CD8-positive, alpha-beta memory T cell (primary cell): Measurements from ENCODE around the gene ZNF3. TPM values are rescaled to one million over a fixed set of nuclear protein-coding genes. Genes with fewer than 3 reads are reported as not detected.
A peak's percentile ranks its signal among the peaks of the same experiment; 100 is the strongest.

ENCODE experiments used
- CTCF ChIA-PET: fragments of 350-600 bp; sonication (Branson Sonifier 250); formaldehyde crosslinking; loops from one replicate; lab custom pipeline; 2021; ENCODE audit warnings: antibody characterized with exemption; lab: Charles Lee
- POLR2A ChIA-PET: fragments of 350-600 bp; sonication (Branson Sonifier 250); formaldehyde crosslinking; loops from one replicate; lab custom pipeline; 2021; ENCODE audit warnings: antibody characterized with exemption; lab: Charles Lee
- DNase-seq, 5 donors: peaks; one replicate each; pipeline versions ENCODE4 v3.0.0 to v3.0.0-alpha.2; 2020 to 2022; ENCODE audit warnings: mixed read lengths in 1 of 5
- H3K27ac ChIP-seq: one replicate; pipeline ENCODE4 v1.7.0; 2013; ENCODE audit warnings: low read depth, mild to moderate bottlenecking, low read length, moderate library complexity
- H3K27me3 ChIP-seq: 2 replicates; pipeline ENCODE4 v1.7.0; 2013; ENCODE audit warnings: low read length, mild to moderate bottlenecking; ENCODE audit not compliant: insufficient read depth, poor library complexity, severe bottlenecking
- H3K36me3 ChIP-seq: 2 replicates; pipeline ENCODE4 v1.7.0; 2013; ENCODE audit warnings: mild to moderate bottlenecking, low read length, moderate library complexity; ENCODE audit not compliant: insufficient read depth
- H3K4me1 ChIP-seq: 2 replicates; pipeline ENCODE4 v1.7.0; 2013; ENCODE audit warnings: mild to moderate bottlenecking, low read length, moderate library complexity; ENCODE audit not compliant: insufficient read depth
- H3K4me3 ChIP-seq: 2 replicates; pipeline ENCODE4 v1.7.0; 2013; ENCODE audit warnings: mild to moderate bottlenecking, low read length
- H3K9me3 ChIP-seq: 2 replicates; pipeline ENCODE4 v1.7.0; 2013; ENCODE audit warnings: mild to moderate bottlenecking, low read length
- H3K27ac Mint-ChIP-seq, 8 donors: one replicate each; pipeline ENCODE4 v1.8.0; 2020 to 2021; ENCODE audit warnings: mixed read lengths in 8 of 8, mild to moderate bottlenecking in 6 of 8, inconsistent platforms in 3 of 8, moderate library complexity in 3 of 8
- H3K27me3 Mint-ChIP-seq, 2 donors: one replicate each; pipeline ENCODE4 v1.8.0; 2020 to 2021; ENCODE audit warnings: mixed read lengths in 2 of 2, mild to moderate bottlenecking in 1 of 2, moderate library complexity in 1 of 2
- H3K36me3 Mint-ChIP-seq, 3 donors: one replicate each; pipeline ENCODE4 v1.8.0; 2020 to 2021; ENCODE audit warnings: mixed read lengths in 3 of 3, inconsistent platforms in 1 of 3, mild to moderate bottlenecking in 1 of 3
- H3K4me1 Mint-ChIP-seq, 3 donors: one replicate each; pipeline ENCODE4 v1.8.0; 2020 to 2021; ENCODE audit warnings: mixed read lengths in 3 of 3, inconsistent platforms in 1 of 3, mild to moderate bottlenecking in 1 of 3
- H3K4me3 Mint-ChIP-seq, 7 donors: one replicate each; pipeline ENCODE4 v1.8.0; 2020 to 2021; ENCODE audit warnings: mixed read lengths in 7 of 7, mild to moderate bottlenecking in 6 of 7, moderate library complexity in 4 of 7, inconsistent platforms in 2 of 7
- H3K9me3 Mint-ChIP-seq, 5 donors: one replicate each; pipeline ENCODE4 v1.8.0; 2020 to 2022; ENCODE audit warnings: mixed read lengths in 5 of 5, mild to moderate bottlenecking in 3 of 5, moderate library complexity in 2 of 5, inconsistent platforms in 1 of 5
- polyA plus RNA-seq: library from polyadenylated mRNA; unstranded; fragments of 300-500 nt; fragmentation: Illumina TruSeq; gene quantifications from one replicate; pipeline ENCODE4 v1.2.3, GENCODE V29; 2021
- total RNA-seq, 2 experiments: library from RNA; stranded (reverse); gene quantifications; one replicate each; pipeline ENCODE4 v1.2.3, GENCODE V29; 2021

The ZNF3 gene
- total and polyA plus RNA-seq, 3 experiments from 2014 or later = 26.8 to 29.8 (median 27.9) TPM

- peaks cover 27% of the 10 kb centered on the region for H3K4me1 ChIP-seq
- peak overlapping the region; percentile 90 for H3K4me3 ChIP-seq
- CTCF ChIA-PET = interaction anchor here (1.0 to 2.9 kb wide), 9 partner anchors 9 to 207 kb away, joined by 3 to 17 read pairs (median 4); partner anchors contain the start of genes AP4M1, MCM7, PVRIG and TRIM4
- peak overlapping the region; percentile 98 for H3K27ac ChIP-seq
- H3K9me3 ChIP-seq = no peaks in the 10 kb centered on the region
- Mint-ChIP-seq H3K4me1 (peaks cover 26 to 57% (median 30%) of the 10 kb centered on the region in 3 donors), H3K4me3 (peak overlapping the region; percentile 94 to 100 (median 99)), H3K27me3 (peaks cover 0 to 2% of the 10 kb centered on the region in 2 donors), H3K27ac (peak overlapping the region; percentile 96 to 100 (median 98)), H3K9me3 (no peaks in the 10 kb centered on the region), H3K36me3 (peaks cover 0 to 36% (median 3%) of the 10 kb centered on the region in 3 donors)
- POLR2A ChIA-PET = interaction anchor here (0.7 to 4.7 kb wide), 6 partner anchors 15 to 302 kb away, joined by 3 to 50 read pairs (median 4); partner anchors contain the start of genes AP4M1, LAMTOR4, MCM7 and ZCWPW1
- no peak for DNase-seq
- H3K36me3 ChIP-seq = no peaks in the 10 kb centered on the region
- no peaks in the 10 kb centered on the region for H3K27me3 ChIP-seq
Observed at GRCh38 chr7:100126239-100126930, 44.9 kb upstream of the ZNF3 start.

GRCh38 chr7:100124301-100125230 is 43.0 kb upstream of the ZNF3 start:
- H3K4me3 Mint-ChIP-seq = peak overlapping the region; percentile 11 to 99 (median 94)
- no peaks in the 10 kb centered on the region for H3K9me3 Mint-ChIP-seq
- ChIA-PET CTCF (interaction anchor here (0.9 to 2.9 kb wide), 4 partner anchors 8 to 66 kb away, joined by 3 to 17 read pairs (median 4); partner anchors contain the start of genes AP4M1, LAMTOR4 and MCM7), POLR2A (interaction anchor here (1.0 to 4.7 kb wide), 4 partner anchors 23 to 47 kb away, joined by 3 to 50 read pairs (median 3); partner anchors contain the start of genes AP4M1 and MCM7)
- Histone ChIP-seq H3K36me3 (no peaks in the 10 kb centered on the region), H3K4me3 (no peak overlapping the region), H3K9me3 (no peaks in the 10 kb centered on the region), H3K4me1 (peaks cover 30% of the 10 kb centered on the region), H3K27ac (peak overlapping the region; percentile 57), H3K27me3 (no peaks in the 10 kb centered on the region)
- H3K27ac Mint-ChIP-seq = peak overlapping the region in 7 of 8 donors; percentile 29 to 97 (median 69)
- H3K4me1 Mint-ChIP-seq = peaks cover 35 to 58% (median 42%) of the 10 kb centered on the region in 3 donors
- H3K36me3 Mint-ChIP-seq = peaks cover 0 to 42% (median 3%) of the 10 kb centered on the region in 3 donors
- H3K27me3 Mint-ChIP-seq = peaks cover 0 to 2% of the 10 kb centered on the region in 2 donors
- no peak for DNase-seq

GRCh38 chr7:100122568-100122967 is 41.0 kb upstream of the ZNF3 start:
- no peak for DNase-seq
- POLR2A ChIA-PET = no interaction called here

GRCh38 chr7:100122067-100122466 is 40.5 kb upstream of the ZNF3 start:
- Histone ChIP-seq H3K4me1 (peaks cover 28% of the 10 kb centered on the region), H3K9me3 (no peaks in the 10 kb centered on the region), H3K27ac (no peak overlapping the region), H3K4me3 (no peak overlapping the region), H3K36me3 (no peaks in the 10 kb centered on the region), H3K27me3 (no peaks in the 10 kb centered on the region)
- Mint-ChIP-seq H3K9me3 (no peaks in the 10 kb centered on the region), H3K4me3 (peak overlapping the region in 1 of 7 donors; percentile 70), H3K36me3 (peaks cover 0 to 48% (median 3%) of the 10 kb centered on the region in 3 donors), H3K4me1 (peaks cover 41 to 60% (median 47%) of the 10 kb centered on the region in 3 donors), H3K27me3 (peaks cover 0 to 2% of the 10 kb centered on the region in 2 donors), H3K27ac (peak overlapping the region in 2 of 8 donors; percentile 63 to 72)
- no peak for DNase-seq
- ChIA-PET CTCF (interaction anchor here (0.8 to 1.2 kb wide), 2 partner anchors 9 to 19 kb away, joined by 3 read pairs; no protein-coding TSS in a partner anchor), POLR2A (interaction anchor here (0.6 kb wide), 1 partner anchor 21 kb away, joined by 3 read pairs; no protein-coding TSS in a partner anchor)

More at GRCh38 chr7:100122568-100122967, 41.0 kb upstream of the ZNF3 start:
- CTCF ChIA-PET = interaction anchor here (0.8 to 1.3 kb wide), 4 partner anchors 8 to 285 kb away, joined by 3 to 4 read pairs (median 3); no protein-coding TSS in a partner anchor
- peak overlapping the region in 3 of 8 donors; percentile 36 to 93 (median 72) for H3K27ac Mint-ChIP-seq
- H3K4me3 ChIP-seq = no peak overlapping the region
- H3K27me3 Mint-ChIP-seq = peaks cover 0 to 2% of the 10 kb centered on the region in 2 donors
- H3K9me3 ChIP-seq = no peaks in the 10 kb centered on the region
- peaks cover 28% of the 10 kb centered on the region for H3K4me1 ChIP-seq
- H3K36me3 ChIP-seq = no peaks in the 10 kb centered on the region
- peaks cover 42 to 62% (median 47%) of the 10 kb centered on the region in 3 donors for H3K4me1 Mint-ChIP-seq
- peak overlapping the region in 1 of 7 donors; percentile 70 for H3K4me3 Mint-ChIP-seq
- H3K27me3 ChIP-seq = no peaks in the 10 kb centered on the region
- H3K36me3 Mint-ChIP-seq = peaks cover 0 to 49% (median 3%) of the 10 kb centered on the region in 3 donors
- no peak overlapping the region for H3K27ac ChIP-seq
- H3K9me3 Mint-ChIP-seq = no peaks in the 10 kb centered on the region

- Histone ChIP-seq H3K36me3 (no peaks in the 10 kb centered on the region), H3K27ac (peak overlapping the region; percentile 94), H3K27me3 (no peaks in the 10 kb centered on the region), H3K9me3 (no peaks in the 10 kb centered on the region), H3K4me1 (peaks cover 28% of the 10 kb centered on the region), H3K4me3 (peak overlapping the region; percentile 99)
- H3K9me3 Mint-ChIP-seq = no peaks in the 10 kb centered on the region
- DNase-seq = no peak
- no peaks in the 10 kb centered on the region for H3K27me3 Mint-ChIP-seq
- H3K4me3 Mint-ChIP-seq = peak overlapping the region; percentile 95 to 99 (median 97)
- peaks cover 0 to 44% (median 7%) of the 10 kb centered on the region in 3 donors for H3K36me3 Mint-ChIP-seq
- peaks cover 35 to 49% (median 47%) of the 10 kb centered on the region in 3 donors for H3K4me1 Mint-ChIP-seq
- ChIA-PET CTCF (interaction anchor here (1.2 to 2.1 kb wide), 4 partner anchors 9 to 732 kb away, joined by 3 to 17 read pairs (median 6); partner anchors contain the start of genes AP4M1, MCM7 and SLC12A9), POLR2A (interaction anchor here (0.5 to 1.6 kb wide), 7 partner anchors 10 to 450 kb away, joined by 3 to 18 read pairs (median 4); partner anchors contain the start of genes AP4M1, LAMTOR4, MCM7 and ZCWPW1)
- H3K27ac Mint-ChIP-seq = peak overlapping the region; percentile 96 to 100 (median 99)
Observed at GRCh38 chr7:100120733-100121036, 39.2 kb upstream of the ZNF3 start.

- peaks cover 24% of the 10 kb centered on the region for H3K4me1 ChIP-seq
- H3K27me3 ChIP-seq = no peaks in the 10 kb centered on the region
- DNase-seq = peak; percentile 58 to 83 (median 71)
- Mint-ChIP-seq H3K27ac (peak overlapping the region; percentile 96 to 100 (median 99)), H3K36me3 (peaks cover 0 to 44% (median 7%) of the 10 kb centered on the region in 3 donors), H3K4me3 (peak overlapping the region; percentile 95 to 99 (median 97)), H3K4me1 (peaks cover 31 to 44% (median 41%) of the 10 kb centered on the region in 3 donors), H3K27me3 (no peaks in the 10 kb centered on the region), H3K9me3 (no peaks in the 10 kb centered on the region)
- CTCF ChIA-PET = interaction anchor here (0.9 to 2.1 kb wide), 5 partner anchors 9 to 732 kb away, joined by 3 to 17 read pairs (median 5); partner anchors contain the start of genes AP4M1, MCM7 and SLC12A9
- no peaks in the 10 kb centered on the region for H3K36me3 ChIP-seq
- POLR2A ChIA-PET = interaction anchor here (0.5 to 1.6 kb wide), 9 partner anchors 8 to 980 kb away, joined by 3 to 18 read pairs (median 4); partner anchors contain the start of genes AP4M1, LAMTOR4, MCM7 and ZCWPW1
- H3K4me3 ChIP-seq = peak overlapping the region; percentile 99
- H3K27ac ChIP-seq = peak overlapping the region; percentile 94
- H3K9me3 ChIP-seq = no peaks in the 10 kb centered on the region
Observed at GRCh38 chr7:100119970-100120732, 38.6 kb upstream of the ZNF3 start.
